Upper lobe of left lung (tissue), 6 donors: Measurements from ENCODE around the gene PALLD. TPM values are rescaled to one million over a fixed set of nuclear protein-coding genes. Genes with fewer than 3 reads are reported as not detected.
A peak's percentile ranks its signal among the peaks of the same experiment; 100 is the strongest.

Experiments
- ATAC-seq, 2 donors: fragments of 200-7000 bp; cut with Tn5 transposase; one replicate each; pipeline ENCODE4 v1.9.1; 2022; ENCODE audit warnings: mild to moderate bottlenecking in 2 of 2, moderate library complexity in 2 of 2; ENCODE audit not compliant: low FRiP score in 2 of 2
- DNase-seq, 2 donors: peaks; one replicate each; pipeline ENCODE4 v3.0.0-alpha.2; 2019 to 2020
- H3K27ac ChIP-seq, 4 donors: fragments of 200-600 bp; sonication (generic); one replicate each; pipeline ENCODE4 v1.5.1; 2016 to 2019
- H3K27me3 ChIP-seq, 4 donors: fragments of 200-600 bp; sonication (generic); one replicate each; pipeline ENCODE4 v1.5.1; 2017 to 2019
- H3K36me3 ChIP-seq, 4 donors: fragments of 200-600 bp; sonication (generic); one replicate each; pipeline ENCODE4 v1.5.1; 2016 to 2019
- H3K4me1 ChIP-seq, 4 donors: fragments of 200-600 bp; sonication (generic); one replicate each; pipeline ENCODE4 v1.5.1; 2018 to 2019
- H3K4me3 ChIP-seq, 4 donors: fragments of 200-600 bp; sonication (generic); one replicate each; pipeline ENCODE4 v1.5.1; 2017 to 2019; ENCODE audit warnings: mild to moderate bottlenecking in 2 of 4, moderate library complexity in 1 of 4
- H3K9me3 ChIP-seq, 4 donors: fragments of 200-600 bp; sonication (generic); one replicate each; pipeline ENCODE4 v1.5.1; 2018 to 2019
- CTCF ChIP-seq, 6 experiments: fragments of 450-650 bp in 4 of 6; fragments of 200-600 bp in 2 of 6; sonication (generic) in 2 of 6; IDR thresholded peaks; one replicate each; pipeline ENCODE4 v1.5.1; 2016 to 2019; ENCODE audit warnings: antibody characterized with exemption in 6 of 6
- EP300 ChIP-seq, 4 donors: sonication (generic); formaldehyde crosslinking; IDR thresholded peaks; one replicate each; pipeline ENCODE4 v1.5.1; 2017; ENCODE audit warnings: antibody characterized with exemption in 4 of 4, control low read depth in 2 of 4
- POLR2A ChIP-seq, 4 donors: fragments of 450-650 bp; IDR thresholded peaks; one replicate each; pipeline ENCODE4 v1.5.1; 2016 to 2017; ENCODE audit warnings: antibody characterized with exemption in 4 of 4, mild to moderate bottlenecking in 2 of 4
- POLR2AphosphoS5 ChIP-seq, 2 donors: sonication (generic); formaldehyde crosslinking; IDR thresholded peaks; one replicate each; pipeline ENCODE4 v1.5.1; 2017; ENCODE audit warnings: antibody characterized with exemption in 2 of 2
- WGBS, 2 donors: methylation state at CpG; one replicate each; pipeline ENCODE4 v1.1.5; 2017 to 2018; 5-methylcytosine and 5-hydroxymethylcytosine counted together
- total RNA-seq, 6 donors: library from RNA; depleted of rRNA in 4 of 6; stranded (reverse); fragments of >200 nt in 4 of 6; gene quantifications; one replicate each; pipeline versions ENCODE4 v1.1.0 to v1.2.1, GENCODE V29; 2016 to 2021
- donor health status: DM: no; HTN: no; CAD: no; lungs with moderate emphysema.
- donor health status: DM: no; HTN: yes; CAD: no; lungs with severe emphysema.

Gene PALLD
- total RNA-seq, 6 donors from 2014 or later, result 63.9 to 175 (median 134) TPM

DNA sequence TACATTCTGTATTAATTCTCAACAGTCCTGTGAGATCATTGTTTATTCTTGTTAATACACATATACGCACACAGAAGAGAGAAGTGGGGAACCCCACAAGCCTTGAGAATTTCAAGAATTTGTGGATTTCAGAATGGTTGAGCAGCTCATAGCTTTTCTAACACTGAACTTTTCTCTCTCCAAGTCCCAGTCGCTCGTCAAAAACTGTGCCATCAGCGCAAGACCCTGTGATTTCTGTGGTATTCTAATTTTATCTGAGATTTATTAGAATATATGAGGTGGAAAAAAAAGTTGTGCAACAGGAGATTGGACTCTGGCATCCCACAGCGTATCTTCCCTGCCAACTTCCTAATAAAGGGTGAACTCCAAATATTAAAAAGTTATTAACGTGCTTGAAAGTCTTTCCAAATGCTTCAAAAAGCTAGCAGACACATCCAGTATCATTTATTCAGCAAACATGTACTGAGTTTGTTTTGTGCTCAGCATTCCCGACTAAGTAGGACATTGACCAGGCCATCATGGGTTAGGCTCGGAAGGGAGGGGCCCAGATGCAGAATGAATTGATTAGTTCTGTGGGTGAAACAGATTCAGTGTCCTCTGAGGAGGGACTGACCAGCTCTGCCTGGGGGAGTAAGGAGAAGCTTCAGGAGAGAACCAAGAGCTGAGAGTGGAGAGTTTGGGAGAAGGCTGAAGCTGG is 347.6 kb downstream of the PALLD start:
- TF ChIP-seq POLR2A (IDR thresholded peaks at IDR 0.05) (no peak), CTCF (IDR thresholded peaks at IDR 0.05) (no peak), POLR2AphosphoS5 (IDR thresholded peaks at IDR 0.05) (no peak), EP300 (IDR thresholded peaks at IDR 0.05) (no peak)
- Histone ChIP-seq H3K4me1 (peaks cover 19 to 28% (median 20%) of the 10 kb centered on the region in 4 donors), H3K27me3 (no peaks in the 10 kb centered on the region), H3K9me3 (no peaks in the 10 kb centered on the region), H3K4me3 (no peak overlapping the region), H3K36me3 (no peaks in the 10 kb centered on the region), H3K27ac (peak overlapping the region; percentile 16 to 62 (median 46))
- WGBS, 2 donors, result 73 to 82% methylated on average over 8 of the region's 8 CpGs
- DNase-seq (no peak), ATAC-seq (peak; percentile 58)

- Histone ChIP-seq H3K36me3 (no peaks in the 10 kb centered on the region), H3K9me3 (no peaks in the 10 kb centered on the region), H3K4me3 (no peak overlapping the region), H3K27ac (no peak overlapping the region), H3K27me3 (no peaks in the 10 kb centered on the region), H3K4me1 (peaks cover 17 to 26% (median 23%) of the 10 kb centered on the region in 4 donors)
- DNase-seq (no peak), ATAC-seq (no peak)
- TF ChIP-seq POLR2AphosphoS5 (IDR thresholded peaks at IDR 0.05), result no peak
- no peak for TF ChIP-seq CTCF (IDR thresholded peaks at IDR 0.05)
- no peak for TF ChIP-seq EP300 (IDR thresholded peaks at IDR 0.05)
- no peak for TF ChIP-seq POLR2A (IDR thresholded peaks at IDR 0.05)
- 87 to 89% methylated on average over 2 of the region's 2 CpGs for WGBS, 2 donors
These were observed 349.0 kb downstream of the PALLD start for GRCh38 chr4:168845897-168846296.

- Histone ChIP-seq H3K27me3 (no peaks in the 10 kb centered on the region), H3K4me1 (peaks cover 16 to 22% (median 21%) of the 10 kb centered on the region in 4 donors), H3K36me3 (no peaks in the 10 kb centered on the region), H3K4me3 (no peak overlapping the region), H3K27ac (no peak overlapping the region), H3K9me3 (no peaks in the 10 kb centered on the region)
- no peak for ATAC-seq
- no peak for TF ChIP-seq EP300 (IDR thresholded peaks at IDR 0.05)
- TF ChIP-seq CTCF (IDR thresholded peaks at IDR 0.05), result no peak
- TF ChIP-seq POLR2AphosphoS5 (IDR thresholded peaks at IDR 0.05), result no peak
- TF ChIP-seq POLR2A (IDR thresholded peaks at IDR 0.05), result no peak
- DNase-seq, result no peak
- 82 to 89% methylated on average over 4 of the region's 4 CpGs for WGBS, 2 donors
These were observed 349.6 kb downstream of the PALLD start for GRCh38 chr4:168846414-168846813.

DNA sequence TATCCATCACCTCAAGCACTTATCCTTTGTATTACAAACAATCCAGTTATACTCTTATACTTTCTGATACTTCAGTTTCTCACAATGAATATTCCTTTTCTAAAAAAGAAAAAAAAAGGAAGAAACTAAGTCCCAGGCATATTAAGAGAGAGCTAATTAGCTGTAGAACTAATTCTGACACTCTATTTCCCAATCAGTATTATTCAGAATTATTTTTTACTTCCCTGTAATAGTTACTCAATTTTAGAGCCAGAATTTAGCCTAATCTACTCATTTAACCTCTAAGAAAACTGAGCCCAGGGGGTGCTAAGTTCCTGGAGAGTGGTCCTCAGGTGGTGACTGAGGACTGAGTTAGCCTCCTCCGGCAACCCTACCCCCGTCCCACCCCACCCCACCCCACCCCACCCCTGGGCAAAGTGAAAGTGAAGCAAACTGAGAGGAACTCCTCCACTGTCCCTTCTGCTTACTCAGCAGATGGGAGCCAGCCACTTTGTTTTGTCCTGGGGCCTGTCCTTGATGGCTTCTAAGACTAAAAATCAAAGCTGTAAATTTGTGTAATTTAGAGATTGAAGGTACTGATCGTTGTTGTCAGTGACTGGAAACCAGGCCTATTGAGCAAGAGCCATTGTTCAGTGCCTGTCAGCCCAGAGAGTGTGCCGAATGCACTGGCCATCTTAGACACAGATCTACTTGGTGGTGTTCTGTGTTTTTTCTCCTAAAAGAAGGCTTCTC is 351.1 kb downstream of the PALLD start:
- Histone ChIP-seq H3K9me3 (no peaks in the 10 kb centered on the region), H3K4me1 (peaks cover 12 to 22% (median 21%) of the 10 kb centered on the region in 4 donors), H3K4me3 (peak overlapping the region in 2 of 4 donors; percentile 18 to 33), H3K36me3 (no peaks in the 10 kb centered on the region), H3K27me3 (no peaks in the 10 kb centered on the region), H3K27ac (peak overlapping the region; percentile 39 to 75 (median 60))
- WGBS, 2 donors, result 17 to 18% methylated on average over 4 of the region's 4 CpGs
- ATAC-seq (peak in 1 of 2 donors; percentile 62), DNase-seq (peak in 1 of 2 donors; percentile 26)
- TF ChIP-seq CTCF (IDR thresholded peaks at IDR 0.05), result no peak
- TF ChIP-seq EP300 (IDR thresholded peaks at IDR 0.05), result no peak
- TF ChIP-seq POLR2A (IDR thresholded peaks at IDR 0.05), result no peak
- no peak for TF ChIP-seq POLR2AphosphoS5 (IDR thresholded peaks at IDR 0.05)
